ENCODE data around the gene ARSB.

GRCh38 chr5:78813906-78814530, 171.1 kb downstream of the ARSB start:
- TF ChIP-seq, protein P1, sequence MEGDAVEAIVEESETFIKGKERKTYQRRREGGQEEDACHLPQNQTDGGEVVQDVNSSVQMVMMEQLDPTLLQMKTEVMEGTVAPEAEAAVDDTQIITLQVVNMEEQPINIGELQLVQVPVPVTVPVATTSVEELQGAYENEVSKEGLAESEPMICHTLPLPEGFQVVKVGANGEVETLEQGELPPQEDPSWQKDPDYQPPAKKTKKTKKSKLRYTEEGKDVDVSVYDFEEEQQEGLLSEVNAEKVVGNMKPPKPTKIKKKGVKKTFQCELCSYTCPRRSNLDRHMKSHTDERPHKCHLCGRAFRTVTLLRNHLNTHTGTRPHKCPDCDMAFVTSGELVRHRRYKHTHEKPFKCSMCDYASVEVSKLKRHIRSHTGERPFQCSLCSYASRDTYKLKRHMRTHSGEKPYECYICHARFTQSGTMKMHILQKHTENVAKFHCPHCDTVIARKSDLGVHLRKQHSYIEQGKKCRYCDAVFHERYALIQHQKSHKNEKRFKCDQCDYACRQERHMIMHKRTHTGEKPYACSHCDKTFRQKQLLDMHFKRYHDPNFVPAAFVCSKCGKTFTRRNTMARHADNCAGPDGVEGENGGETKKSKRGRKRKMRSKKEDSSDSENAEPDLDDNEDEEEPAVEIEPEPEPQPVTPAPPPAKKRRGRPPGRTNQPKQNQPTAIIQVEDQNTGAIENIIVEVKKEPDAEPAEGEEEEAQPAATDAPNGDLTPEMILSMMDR (IDR thresholded peaks at IDR 0.05), result no peak
- TF ChIP-seq EZH2 (IDR thresholded peaks at IDR 0.05; ENCODE audit: borderline replicate concordance, insufficient read depth, low read depth, low read length, poor library complexity, severe bottlenecking), result no peak
